T-cell (primary cell): Measurements from ENCODE around the gene RET. TPM values are rescaled to one million over a fixed set of nuclear protein-coding genes. Genes with fewer than 3 reads are reported as not detected.

ENCODE experiments used
- ATAC-seq, 4 experiments: fragments of 200-7000 bp in 3 of 4; fragments of 150-1000 bp in 1 of 4; cut with Tn5 transposase; replicated peaks in 1 of 4; 1 replicate in 3 of 4; 2 replicates in 1 of 4; pipeline ENCODE4 v1.10.0; 2021; ENCODE audit warnings: moderate library complexity in 3 of 4, mild to moderate bottlenecking in 2 of 4, moderate number of reproducible peaks in 1 of 4
- CTCF ChIA-PET, 2 donors: fragments of 300-600 bp; sonication (Branson Sonifier 250); formaldehyde crosslinking; loops; one replicate each; lab custom pipeline; 2022; ENCODE audit warnings: antibody characterized with exemption in 2 of 2; lab: Charles Lee
- POLR2A ChIA-PET, 2 donors: fragments of 300-600 bp; sonication (Branson Sonifier 250); formaldehyde crosslinking; loops; one replicate each; lab custom pipeline; 2022; ENCODE audit warnings: antibody characterized with exemption in 2 of 2; lab: Charles Lee
- DNase-seq, 35 experiments: peaks; one replicate each; pipeline versions ENCODE4 v3.0.0 to v3.0.0-alpha.2; 2013 to 2023
- H3K27ac ChIP-seq: one replicate; pipeline ENCODE4 v1.5.1; 2013; ENCODE audit warnings: low read length
- H3K27me3 ChIP-seq, 2 experiments: replicated peaks in 1 of 2; 1 replicate in 1 of 2; 2 replicates in 1 of 2; pipeline versions ENCODE4 v1.6.1 to v1.7.0; 2013; ENCODE audit warnings: low read length in 1 of 2, mixed read lengths in 1 of 2; ENCODE audit not compliant: control insufficient read depth in 2 of 2, insufficient read depth in 2 of 2; ENCODE audit errors: extremely low read depth in 1 of 2
- H3K36me3 ChIP-seq, 2 donors: 1 replicate in 1 of 2; 2 replicates in 1 of 2; pipeline versions ENCODE4 v1.6.1 to v1.7.0; 2013; ENCODE audit warnings: low read length in 1 of 2; ENCODE audit not compliant: control insufficient read depth in 2 of 2, insufficient read depth in 1 of 2; ENCODE audit errors: extremely low read depth in 1 of 2
- H3K4me1 ChIP-seq, 2 experiments: 1 replicate in 1 of 2; 2 replicates in 1 of 2; pipeline versions ENCODE4 v1.6.1 to v1.7.0; 2013; ENCODE audit warnings: low read length in 2 of 2, mixed read lengths in 1 of 2; ENCODE audit not compliant: insufficient read depth in 2 of 2, control insufficient read depth in 1 of 2; ENCODE audit errors: extremely low read depth in 1 of 2
- H3K4me3 ChIP-seq, 2 donors: 1 replicate in 1 of 2; 2 replicates in 1 of 2; pipeline versions ENCODE4 v1.5.1 to v1.7.0; 2013; ENCODE audit warnings: mild to moderate bottlenecking in 2 of 2, low read length in 1 of 2, moderate library complexity in 1 of 2; ENCODE audit not compliant: control insufficient read depth in 1 of 2; ENCODE audit errors: extremely low read depth in 1 of 2
- H3K9me3 ChIP-seq: 2 replicates; pipeline ENCODE4 v1.7.0; 2013
- H3K27ac Mint-ChIP-seq, 2 donors: one replicate each; pipeline ENCODE4 v1.8.0; 2020 to 2021; ENCODE audit warnings: mild to moderate bottlenecking in 2 of 2, mixed read lengths in 2 of 2
- H3K27me3 Mint-ChIP-seq, 2 donors: one replicate each; pipeline ENCODE4 v1.8.0; 2021 to 2022; ENCODE audit warnings: mixed read lengths in 2 of 2
- H3K36me3 Mint-ChIP-seq: one replicate; pipeline ENCODE4 v1.8.0; 2021; ENCODE audit warnings: mixed read lengths
- H3K4me1 Mint-ChIP-seq, 3 donors: one replicate each; pipeline ENCODE4 v1.8.0; 2020 to 2022; ENCODE audit warnings: mixed read lengths in 3 of 3, mild to moderate bottlenecking in 1 of 3
- H3K4me3 Mint-ChIP-seq, 3 donors: one replicate each; pipeline ENCODE4 v1.8.0; 2020 to 2022; ENCODE audit warnings: mild to moderate bottlenecking in 3 of 3, mixed read lengths in 3 of 3, moderate library complexity in 3 of 3
- H3K9me3 Mint-ChIP-seq, 3 donors: one replicate each; pipeline ENCODE4 v1.8.0; 2020 to 2022; ENCODE audit warnings: mixed read lengths in 3 of 3
- WGBS: methylation state at CpG from one replicate; pipeline ENCODE4 v1.1.5; 2013; ENCODE audit warnings: missing lambda C conversion rate; ENCODE audit not compliant: insufficient coverage; 5-methylcytosine and 5-hydroxymethylcytosine counted together
- total RNA-seq, 35 experiments: library from RNA in 6 of 35; stranded (reverse) in 6 of 35; fragments of 120-200 nt in 1 of 35; gene quantifications; one replicate each; pipeline versions ENCODE4 v1.2.1 to v1.2.4 and lab custom pipeline; 2013 to 2026

The RET gene
- total RNA-seq, 5 donors from 2014 or later (not counting 1 experiment from before 2014, with no cell fraction given), result 0.13 to 0.25 (median 0.15) TPM; not detected in 2

DNA sequence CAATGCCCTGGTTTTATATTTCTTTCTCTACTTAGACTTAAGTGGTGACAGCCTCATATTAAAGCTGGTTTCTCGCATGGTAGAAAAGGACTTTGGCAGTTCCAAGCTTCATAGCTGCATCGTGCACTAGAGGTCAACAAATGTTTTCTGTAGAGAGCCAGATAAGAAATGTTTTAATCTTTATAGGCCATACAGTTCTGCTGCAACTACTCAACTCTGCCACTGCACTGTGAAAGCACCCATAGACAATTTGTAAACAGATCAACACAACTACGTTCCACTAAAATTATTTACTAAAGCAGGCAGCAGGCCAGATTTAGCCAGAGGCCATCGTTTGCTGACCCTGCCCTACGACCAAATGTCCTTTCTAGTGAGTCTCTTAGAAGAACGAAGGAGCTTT, 98.1 kb downstream of the RET start:
- ATAC-seq (no peak), DNase-seq (no peak)
- H3K27me3 Mint-ChIP-seq, result no peaks in the 10 kb centered on the region
- peaks cover 83% of the 10 kb centered on the region for H3K36me3 Mint-ChIP-seq
- H3K4me1 Mint-ChIP-seq, result peaks cover 17 to 24% (median 20%) of the 10 kb centered on the region in 3 donors
- ChIA-PET POLR2A (no interaction called here), CTCF (no interaction called here)
- H3K9me3 Mint-ChIP-seq, result peaks cover 0 to 4% (median 3%) of the 10 kb centered on the region in 3 donors
- Histone ChIP-seq H3K9me3 (no peaks in the 10 kb centered on the region), H3K36me3 (peaks cover 30 to 72% of the 10 kb centered on the region in 2 donors), H3K27ac (no peak overlapping the region), H3K4me3 (no peak overlapping the region), H3K27me3 (no peaks in the 10 kb centered on the region), H3K4me1 (peaks cover 0 to 10% of the 10 kb centered on the region in 2 experiments)
- WGBS, result no CpG with 5 or more reads among the region's 6 CpGs
- no peak overlapping the region for H3K27ac Mint-ChIP-seq
- H3K4me3 Mint-ChIP-seq, result no peak overlapping the region

DNA sequence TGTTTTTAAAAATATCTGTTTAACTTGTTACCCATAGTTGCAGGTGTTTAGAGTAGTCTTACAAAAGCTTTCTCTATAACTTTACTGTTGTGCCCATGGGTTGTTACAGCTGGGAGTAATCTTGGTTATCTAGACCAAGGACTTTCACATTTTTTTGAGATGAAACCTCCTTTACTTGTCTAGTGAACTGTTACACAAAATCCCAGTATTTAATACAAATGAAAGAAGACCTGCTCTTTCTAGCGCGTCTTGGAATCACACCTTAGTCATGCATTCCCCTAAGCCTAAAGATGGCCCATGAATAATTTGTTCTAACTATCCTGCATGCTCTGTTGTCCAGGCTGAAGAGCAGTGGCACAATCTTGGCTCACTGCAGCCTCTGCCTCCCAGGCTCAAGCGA, 99.4 kb downstream of the RET start:
- no peak for ATAC-seq
- H3K36me3 ChIP-seq, result peaks cover 40 to 80% of the 10 kb centered on the region in 2 donors
- H3K9me3 ChIP-seq, result no peaks in the 10 kb centered on the region
- ChIA-PET POLR2A (no interaction called here), CTCF (no interaction called here)
- H3K4me1 Mint-ChIP-seq, result peaks cover 16 to 17% (median 17%) of the 10 kb centered on the region in 3 donors
- no peak overlapping the region for H3K27ac ChIP-seq
- 100% methylated on average over 2 of the region's 3 CpGs for WGBS
- no peaks in the 10 kb centered on the region for H3K27me3 Mint-ChIP-seq
- no peak overlapping the region for H3K4me3 Mint-ChIP-seq
- no peak overlapping the region for H3K27ac Mint-ChIP-seq
- H3K27me3 ChIP-seq, result no peaks in the 10 kb centered on the region
- H3K36me3 Mint-ChIP-seq, result peaks cover 85% of the 10 kb centered on the region
- H3K9me3 Mint-ChIP-seq, result peaks cover 0 to 4% (median 3%) of the 10 kb centered on the region in 3 donors
- H3K4me3 ChIP-seq, result no peak overlapping the region
- peaks cover 0 to 10% of the 10 kb centered on the region in 2 experiments for H3K4me1 ChIP-seq
- DNase-seq, result no peak

DNA sequence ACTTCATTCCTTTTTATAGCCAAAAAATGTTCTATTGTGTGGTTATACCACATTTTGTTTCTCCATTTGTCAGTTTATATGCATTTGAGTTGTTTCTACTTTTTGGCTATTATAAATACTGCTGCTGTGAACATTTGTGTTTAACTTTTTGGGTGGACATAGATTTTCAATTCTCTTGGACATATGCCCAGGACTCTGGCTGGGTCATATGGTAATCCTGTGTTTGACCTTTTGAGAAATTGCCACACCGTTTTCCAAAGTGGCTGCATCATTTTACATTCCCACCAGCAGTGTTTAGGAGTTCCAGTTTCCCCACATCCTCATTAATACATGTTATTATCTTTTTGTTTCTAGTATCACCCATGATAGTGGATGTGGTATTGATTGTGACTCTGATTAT, 100.7 kb downstream of the RET start:
- no peak overlapping the region for H3K4me3 ChIP-seq
- Mint-ChIP-seq H3K4me3 (no peak overlapping the region), H3K27ac (no peak overlapping the region), H3K4me1 (peaks cover 5 to 9% (median 8%) of the 10 kb centered on the region in 3 donors), H3K36me3 (peaks cover 82% of the 10 kb centered on the region), H3K9me3 (peaks cover 0 to 4% (median 3%) of the 10 kb centered on the region in 3 donors), H3K27me3 (no peaks in the 10 kb centered on the region)
- no peak overlapping the region for H3K27ac ChIP-seq
- H3K27me3 ChIP-seq, result no peaks in the 10 kb centered on the region
- WGBS, result no CpG with 5 or more reads among the region's 1 CpG
- H3K36me3 ChIP-seq, result peaks cover 41 to 77% of the 10 kb centered on the region in 2 donors
- H3K9me3 ChIP-seq, result no peaks in the 10 kb centered on the region
- H3K4me1 ChIP-seq, result peaks cover 0 to 6% of the 10 kb centered on the region in 2 experiments
- ChIA-PET POLR2A (no interaction called here), CTCF (no interaction called here)
- DNase-seq (no peak), ATAC-seq (no peak)

Other genes with a start within 250 kb of the RET start
- 10 to 100 TPM; 36.5 to 46.1 (median 41.9) TPM for gene CSGALNACT2, start 61.4 kb downstream of the RET start, total RNA-seq
- 1 to 10 TPM; 2.2 to 6.9 (median 5.6) TPM for gene RASGEF1A, start 190.0 kb downstream of the RET start, total RNA-seq